GM23338 (cell line): Measurements from ENCODE around the gene SNURF. TPM values are rescaled to one million over a fixed set of nuclear protein-coding genes. Genes with fewer than 3 reads are reported as not detected.
"Not testable (repeated sequence)": the region's sequence is repeated elsewhere in the genome, so short reads cannot be mapped to it uniquely, and the experiment has no call there.

ENCODE experiments used
- ATAC-seq: fragments of 200-7000 bp; cut with Tn5 transposase; 3 replicates; pipeline ENCODE4 v1.9.1; 2020
- DNase-seq: peaks from one replicate; pipeline ENCODE4 v3.0.0-alpha.2; 2015; ENCODE audit warnings: low spot score
- H2AFZ ChIP-seq: fragments of 200-600 bp; sonication (generic); 2 replicates; pipeline ENCODE4 v1.8.0; 2016; ENCODE audit warnings: antibody characterized with exemption, mild to moderate bottlenecking, moderate library complexity
- H3F3A ChIP-seq: fragments of 200-600 bp; sonication (generic); replicated peaks from 2 replicates; pipeline ENCODE4 v1.8.0; 2017; ENCODE audit warnings: antibody characterized with exemption, mixed run types, low read depth
- H3K27ac ChIP-seq: fragments of 200-600 bp; sonication (generic); 2 replicates; pipeline ENCODE4 v1.6.1; 2016; ENCODE audit warnings: low read depth
- H3K27me3 ChIP-seq: fragments of 200-600 bp; sonication (generic); 2 replicates; pipeline ENCODE4 v1.8.0; 2016; ENCODE audit warnings: mild to moderate bottlenecking, mixed run types, moderate library complexity; ENCODE audit not compliant: insufficient read depth
- H3K36me3 ChIP-seq: fragments of 200-600 bp; sonication (generic); 2 replicates; pipeline ENCODE4 v1.8.0; 2016; ENCODE audit warnings: mild to moderate bottlenecking; ENCODE audit not compliant: insufficient read depth
- H3K4me1 ChIP-seq: fragments of 200-600 bp; sonication (generic); 2 replicates; pipeline ENCODE4 v1.8.0; 2016; ENCODE audit warnings: mild to moderate bottlenecking, moderate library complexity; ENCODE audit not compliant: insufficient read depth
- H3K4me2 ChIP-seq: fragments of 200-600 bp; sonication (generic); 2 replicates; pipeline ENCODE4 v1.7.1; 2017; ENCODE audit warnings: mixed run types
- H3K4me3 ChIP-seq: fragments of 200-600 bp; sonication (generic); 2 replicates; pipeline ENCODE4 v1.6.1; 2016; ENCODE audit warnings: mixed run types
- H3K79me2 ChIP-seq: fragments of 200-600 bp; sonication (generic); replicated peaks from 2 replicates; pipeline ENCODE4 v1.8.0; 2017; ENCODE audit warnings: mild to moderate bottlenecking; ENCODE audit not compliant: insufficient read depth
- H3K9me2 ChIP-seq: fragments of 200-600 bp; sonication (generic); 2 replicates; pipeline ENCODE4 v1.8.0; 2017; ENCODE audit not compliant: insufficient read depth
- H4K20me1 ChIP-seq: fragments of 200-600 bp; sonication (generic); replicated peaks from 2 replicates; pipeline ENCODE4 v1.8.0; 2017; ENCODE audit warnings: mild to moderate bottlenecking; ENCODE audit not compliant: insufficient read depth
- H3K27ac Mint-ChIP-seq: 2 replicates; pipeline ENCODE4 v1.8.0; 2020; ENCODE audit warnings: inconsistent platforms, mild to moderate bottlenecking, moderate library complexity, mixed read lengths
- H3K27me3 Mint-ChIP-seq: 3 replicates; pipeline ENCODE4 v1.8.0; 2022; ENCODE audit warnings: low read depth, mild to moderate bottlenecking, moderate library complexity, mixed read lengths, inconsistent platforms; ENCODE audit not compliant: insufficient read depth, poor library complexity
- H3K36me3 Mint-ChIP-seq: 3 replicates; pipeline ENCODE4 v1.8.0; 2021; ENCODE audit warnings: low read depth, mild to moderate bottlenecking, inconsistent platforms, moderate library complexity, mixed read lengths
- H3K4me1 Mint-ChIP-seq: 3 replicates; pipeline ENCODE4 v1.8.0; 2020; ENCODE audit warnings: mild to moderate bottlenecking, inconsistent platforms, mixed read lengths
- H3K4me3 Mint-ChIP-seq: 3 replicates; pipeline ENCODE4 v1.8.0; 2021; ENCODE audit warnings: moderate library complexity, mild to moderate bottlenecking, inconsistent platforms, mixed read lengths
- H3K9me3 Mint-ChIP-seq: 3 replicates; pipeline ENCODE4 v1.8.0; 2020; ENCODE audit warnings: moderate library complexity, mild to moderate bottlenecking, inconsistent platforms, mixed read lengths
- CREB1 ChIP-seq: fragments of 250-450 bp; sonication (Bioruptor Pico); IDR thresholded peaks from 2 replicates; pipeline ENCODE4 v1.5.0; 2020; ENCODE audit warnings: low read depth, mild to moderate bottlenecking, moderate library complexity
- REST ChIP-seq: IDR thresholded peaks from one replicate; pipeline ENCODE4 v1.6.1; 2018; ENCODE audit warnings: antibody characterized with exemption; ENCODE audit not compliant: unreplicated experiment
- polyA plus RNA-seq: library from polyadenylated mRNA; unstranded; fragments of >200 nt; fragmentation: Nextera tagmentation; extraction: Ambion mirVana; gene quantifications from 2 replicates; pipeline ENCODE4 v1.2.1, GENCODE V29; 2016
- total RNA-seq: library from RNA; depleted of rRNA; stranded (reverse); fragments of >200 nt; shearing (Covaris generic); gene quantifications from 2 replicates; pipeline ENCODE4 v1.2.3, GENCODE V29; 2014
- TF ChIP-seq, protein P1 (sequence below): fragments of 250-450 bp; sonication (Bioruptor Pico); IDR thresholded peaks from 2 replicates; pipeline ENCODE4 v1.5.0; 2020; ENCODE audit warnings: mild to moderate bottlenecking, moderate library complexity

Gene SNURF
- total and polyA plus RNA-seq, 2 experiments from 2014 or later: 19.1 to 63.6 TPM

DNA sequence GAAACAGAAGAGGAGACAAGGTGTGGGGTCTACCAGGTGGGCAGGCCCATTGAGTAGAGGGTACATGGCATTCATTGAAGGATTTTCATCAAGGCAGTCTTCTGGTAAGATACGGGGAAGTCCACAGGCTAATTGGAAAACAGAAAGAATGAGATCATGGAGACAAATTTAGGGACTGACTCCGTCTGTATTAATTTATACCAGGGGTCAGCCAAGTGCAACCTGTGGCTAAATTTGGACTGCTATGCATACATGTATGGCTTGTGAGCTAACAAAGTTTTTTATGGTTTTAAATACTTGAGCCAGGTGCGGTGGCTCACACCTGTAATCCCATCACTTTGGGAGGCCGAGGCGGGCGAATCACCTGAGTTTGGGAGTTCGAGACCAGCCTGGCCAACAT, 21.1 kb upstream of the SNURF start (continued):
- TF ChIP-seq, protein P1, sequence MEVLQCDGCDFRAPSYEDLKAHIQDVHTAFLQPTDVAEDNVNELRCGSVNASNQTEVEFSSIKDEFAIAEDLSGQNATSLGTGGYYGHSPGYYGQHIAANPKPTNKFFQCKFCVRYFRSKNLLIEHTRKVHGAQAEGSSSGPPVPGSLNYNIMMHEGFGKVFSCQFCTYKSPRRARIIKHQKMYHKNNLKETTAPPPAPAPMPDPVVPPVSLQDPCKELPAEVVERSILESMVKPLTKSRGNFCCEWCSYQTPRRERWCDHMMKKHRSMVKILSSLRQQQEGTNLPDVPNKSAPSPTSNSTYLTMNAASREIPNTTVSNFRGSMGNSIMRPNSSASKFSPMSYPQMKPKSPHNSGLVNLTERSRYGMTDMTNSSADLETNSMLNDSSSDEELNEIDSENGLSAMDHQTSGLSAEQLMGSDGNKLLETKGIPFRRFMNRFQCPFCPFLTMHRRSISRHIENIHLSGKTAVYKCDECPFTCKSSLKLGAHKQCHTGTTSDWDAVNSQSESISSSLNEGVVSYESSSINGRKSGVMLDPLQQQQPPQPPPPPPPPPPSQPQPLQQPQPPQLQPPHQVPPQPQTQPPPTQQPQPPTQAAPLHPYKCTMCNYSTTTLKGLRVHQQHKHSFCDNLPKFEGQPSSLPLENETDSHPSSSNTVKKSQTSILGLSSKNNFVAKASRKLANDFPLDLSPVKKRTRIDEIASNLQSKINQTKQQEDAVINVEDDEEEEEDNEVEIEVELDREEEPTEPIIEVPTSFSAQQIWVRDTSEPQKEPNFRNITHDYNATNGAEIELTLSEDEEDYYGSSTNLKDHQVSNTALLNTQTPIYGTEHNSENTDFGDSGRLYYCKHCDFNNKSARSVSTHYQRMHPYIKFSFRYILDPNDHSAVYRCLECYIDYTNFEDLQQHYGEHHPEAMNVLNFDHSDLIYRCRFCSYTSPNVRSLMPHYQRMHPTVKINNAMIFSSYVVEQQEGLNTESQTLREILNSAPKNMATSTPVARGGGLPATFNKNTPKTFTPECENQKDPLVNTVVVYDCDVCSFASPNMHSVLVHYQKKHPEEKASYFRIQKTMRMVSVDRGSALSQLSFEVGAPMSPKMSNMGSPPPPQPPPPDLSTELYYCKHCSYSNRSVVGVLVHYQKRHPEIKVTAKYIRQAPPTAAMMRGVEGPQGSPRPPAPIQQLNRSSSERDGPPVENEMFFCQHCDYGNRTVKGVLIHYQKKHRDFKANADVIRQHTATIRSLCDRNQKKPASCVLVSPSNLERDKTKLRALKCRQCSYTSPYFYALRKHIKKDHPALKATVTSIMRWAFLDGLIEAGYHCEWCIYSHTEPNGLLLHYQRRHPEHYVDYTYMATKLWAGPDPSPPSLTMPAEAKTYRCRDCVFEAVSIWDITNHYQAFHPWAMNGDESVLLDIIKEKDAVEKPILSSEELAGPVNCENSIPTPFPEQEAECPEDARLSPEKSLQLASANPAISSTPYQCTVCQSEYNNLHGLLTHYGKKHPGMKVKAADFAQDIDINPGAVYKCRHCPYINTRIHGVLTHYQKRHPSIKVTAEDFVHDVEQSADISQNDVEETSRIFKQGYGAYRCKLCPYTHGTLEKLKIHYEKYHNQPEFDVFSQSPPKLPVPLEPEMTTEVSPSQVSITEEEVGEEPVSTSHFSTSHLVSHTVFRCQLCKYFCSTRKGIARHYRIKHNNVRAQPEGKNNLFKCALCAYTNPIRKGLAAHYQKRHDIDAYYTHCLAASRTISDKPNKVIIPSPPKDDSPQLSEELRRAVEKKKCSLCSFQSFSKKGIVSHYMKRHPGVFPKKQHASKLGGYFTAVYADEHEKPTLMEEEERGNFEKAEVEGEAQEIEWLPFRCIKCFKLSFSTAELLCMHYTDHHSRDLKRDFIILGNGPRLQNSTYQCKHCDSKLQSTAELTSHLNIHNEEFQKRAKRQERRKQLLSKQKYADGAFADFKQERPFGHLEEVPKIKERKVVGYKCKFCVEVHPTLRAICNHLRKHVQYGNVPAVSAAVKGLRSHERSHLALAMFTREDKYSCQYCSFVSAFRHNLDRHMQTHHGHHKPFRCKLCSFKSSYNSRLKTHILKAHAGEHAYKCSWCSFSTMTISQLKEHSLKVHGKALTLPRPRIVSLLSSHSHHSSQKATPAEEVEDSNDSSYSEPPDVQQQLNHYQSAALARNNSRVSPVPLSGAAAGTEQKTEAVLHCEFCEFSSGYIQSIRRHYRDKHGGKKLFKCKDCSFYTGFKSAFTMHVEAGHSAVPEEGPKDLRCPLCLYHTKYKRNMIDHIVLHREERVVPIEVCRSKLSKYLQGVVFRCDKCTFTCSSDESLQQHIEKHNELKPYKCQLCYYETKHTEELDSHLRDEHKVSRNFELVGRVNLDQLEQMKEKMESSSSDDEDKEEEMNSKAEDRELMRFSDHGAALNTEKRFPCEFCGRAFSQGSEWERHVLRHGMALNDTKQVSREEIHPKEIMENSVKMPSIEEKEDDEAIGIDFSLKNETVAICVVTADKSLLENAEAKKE (CRISPR knock-in tag): no peak

GRCh38 chr15:24938224-24938623, 16.6 kb upstream of the SNURF start:
- not testable (repeated sequence) for H3K4me1 ChIP-seq, ATAC-seq, H3F3A ChIP-seq, H3K27me3 ChIP-seq, H4K20me1 ChIP-seq, H2AFZ ChIP-seq, H3K79me2 ChIP-seq, DNase-seq, H3K36me3 ChIP-seq, H3K27me3 Mint-ChIP-seq, H3K4me3 ChIP-seq, H3K9me2 ChIP-seq, H3K4me1 Mint-ChIP-seq, H3K27ac ChIP-seq, H3K4me3 Mint-ChIP-seq, H3K27ac Mint-ChIP-seq, H3K4me2 ChIP-seq
- H3K9me3 Mint-ChIP-seq: peaks cover 42% of the 10 kb centered on the region
- peaks cover 20% of the 10 kb centered on the region for H3K36me3 Mint-ChIP-seq

GRCh38 chr15:24940236-24940635, 14.6 kb upstream of the SNURF start:
- Histone ChIP-seq H3K27ac (no peak overlapping the region), H2AFZ (no peak overlapping the region), H3K4me3 (no peak overlapping the region), H3F3A (no peaks in the 10 kb centered on the region), H4K20me1 (no peaks in the 10 kb centered on the region), H3K9me2 (peaks cover 15% of the 10 kb centered on the region; the same call in 1 of the 2 replicates), H3K36me3 (no peaks in the 10 kb centered on the region), H3K4me2 (no peak overlapping the region), H3K4me1 (no peaks in the 10 kb centered on the region), H3K79me2 (no peaks in the 10 kb centered on the region), H3K27me3 (no peaks in the 10 kb centered on the region)
- H3K9me3 Mint-ChIP-seq: peaks cover 38% of the 10 kb centered on the region
- peaks cover 14% of the 10 kb centered on the region; the same call in 2 of the 3 replicates for H3K36me3 Mint-ChIP-seq
- H3K27me3 Mint-ChIP-seq: no peaks in the 10 kb centered on the region
- H3K4me1 Mint-ChIP-seq: no peaks in the 10 kb centered on the region
- no peak overlapping the region for H3K27ac Mint-ChIP-seq
- H3K4me3 Mint-ChIP-seq: no peak overlapping the region
- ATAC-seq (no peak), DNase-seq (no peak)
- no peak for TF ChIP-seq CREB1 (CRISPR knock-in tag)
- TF ChIP-seq REST: no peak
